Retinal pigment epithelial cell (primary cell): ENCODE data around the gene SAA2.
"Not testable (repeated sequence)": the region's sequence is repeated elsewhere in the genome, so short reads cannot be mapped to it uniquely, and the experiment has no call there.

Experiments used
- DNase-seq: peaks from one replicate; pipeline ENCODE4 v3.0.0-alpha.2; 2010; ENCODE audit warnings: low read depth
- H3K4me3 ChIP-seq: 2 replicates; pipeline ENCODE4 v1.5.1; 2011; ENCODE audit warnings: mild to moderate bottlenecking, low read length, control low read depth, moderate library complexity
- TF ChIP-seq, protein P1 (sequence below): conservative IDR thresholded peaks from 2 replicates; pipeline ENCODE4 v1.5.1; 2011; ENCODE audit warnings: low read depth, low read length, control low read depth, inconsistent platforms

SAA2 gene

DNA sequence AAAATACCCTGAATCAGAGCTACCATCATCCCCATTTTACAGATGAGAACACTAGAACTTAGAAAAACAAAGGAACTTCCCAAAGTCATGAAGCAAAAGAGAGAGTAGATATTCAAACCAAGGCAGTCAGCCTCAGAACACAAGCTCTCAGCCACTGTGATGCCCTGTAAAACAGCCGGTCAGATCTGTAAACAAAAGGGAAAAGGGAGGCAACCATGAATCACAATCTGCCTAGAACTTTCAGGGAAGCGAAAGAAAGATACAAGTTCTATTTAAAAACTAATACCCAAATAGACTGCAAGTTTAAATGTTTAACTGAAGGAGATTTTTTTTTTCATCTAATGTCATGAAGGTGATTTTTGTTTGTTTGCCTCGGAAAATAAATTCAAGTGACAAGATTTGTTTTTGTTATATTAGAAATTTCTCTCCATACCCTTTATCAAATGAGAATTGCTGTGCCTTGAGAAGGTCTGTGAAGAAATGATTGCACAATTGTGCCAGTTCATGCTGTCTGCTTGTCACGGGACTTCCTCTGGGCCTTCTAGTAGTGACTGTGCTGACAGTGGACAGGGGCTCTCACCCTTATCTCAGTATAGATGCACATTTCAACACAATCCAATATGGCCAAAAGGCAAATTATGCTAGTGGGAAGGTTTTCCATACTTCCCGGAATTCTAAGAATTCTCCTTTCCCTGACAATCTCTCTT, 29.2 kb upstream of the SAA2 start:
- no peak for DNase-seq
- TF ChIP-seq, protein P1, sequence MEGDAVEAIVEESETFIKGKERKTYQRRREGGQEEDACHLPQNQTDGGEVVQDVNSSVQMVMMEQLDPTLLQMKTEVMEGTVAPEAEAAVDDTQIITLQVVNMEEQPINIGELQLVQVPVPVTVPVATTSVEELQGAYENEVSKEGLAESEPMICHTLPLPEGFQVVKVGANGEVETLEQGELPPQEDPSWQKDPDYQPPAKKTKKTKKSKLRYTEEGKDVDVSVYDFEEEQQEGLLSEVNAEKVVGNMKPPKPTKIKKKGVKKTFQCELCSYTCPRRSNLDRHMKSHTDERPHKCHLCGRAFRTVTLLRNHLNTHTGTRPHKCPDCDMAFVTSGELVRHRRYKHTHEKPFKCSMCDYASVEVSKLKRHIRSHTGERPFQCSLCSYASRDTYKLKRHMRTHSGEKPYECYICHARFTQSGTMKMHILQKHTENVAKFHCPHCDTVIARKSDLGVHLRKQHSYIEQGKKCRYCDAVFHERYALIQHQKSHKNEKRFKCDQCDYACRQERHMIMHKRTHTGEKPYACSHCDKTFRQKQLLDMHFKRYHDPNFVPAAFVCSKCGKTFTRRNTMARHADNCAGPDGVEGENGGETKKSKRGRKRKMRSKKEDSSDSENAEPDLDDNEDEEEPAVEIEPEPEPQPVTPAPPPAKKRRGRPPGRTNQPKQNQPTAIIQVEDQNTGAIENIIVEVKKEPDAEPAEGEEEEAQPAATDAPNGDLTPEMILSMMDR: no peak

DNA sequence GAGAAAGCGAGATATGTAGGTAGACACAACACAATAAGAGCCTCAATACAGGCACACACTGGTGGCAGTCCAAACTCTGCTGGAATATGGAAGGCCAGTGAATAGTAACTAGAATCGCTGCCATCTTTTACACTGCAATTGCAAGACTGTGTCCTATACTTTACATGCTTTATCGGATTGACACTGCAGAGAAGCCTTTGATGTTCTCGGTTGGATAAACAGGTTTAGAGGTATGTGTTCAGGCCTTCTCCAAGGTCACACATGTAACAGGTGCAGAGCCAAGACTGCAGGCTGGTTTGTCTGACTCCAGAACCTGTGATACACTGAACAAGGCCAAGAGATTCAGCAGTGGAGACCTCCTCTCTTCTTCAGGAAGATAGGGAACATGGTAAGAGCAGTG, 22.7 kb upstream of the SAA2 start:
- no peak for DNase-seq
- TF ChIP-seq, protein P1: no peak
- no peak overlapping the region for H3K4me3 ChIP-seq

More for the DNA sequence above, 29.2 kb upstream of the SAA2 start:
- no peak overlapping the region for H3K4me3 ChIP-seq

DNA sequence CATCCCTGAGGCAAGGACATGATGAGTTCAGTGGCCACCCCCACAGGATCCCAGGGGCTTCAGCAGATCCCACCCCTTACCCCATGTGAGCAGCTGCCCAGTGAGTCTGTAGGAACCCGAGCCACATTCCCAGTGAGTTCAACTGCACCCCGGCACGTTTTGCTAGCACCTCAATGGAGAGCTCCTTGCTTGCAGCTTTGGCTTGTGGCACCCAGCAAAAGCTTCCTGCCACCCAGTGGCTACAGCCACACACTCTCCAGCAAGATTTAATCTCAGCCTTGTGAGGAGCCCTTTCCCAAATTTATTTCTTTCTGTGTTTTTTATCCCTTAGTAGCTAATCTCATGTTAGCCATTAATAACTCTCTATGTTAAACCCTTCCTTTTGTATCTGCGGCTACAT, 21.6 kb upstream of the SAA2 start:
- no peak overlapping the region for H3K4me3 ChIP-seq

DNA sequence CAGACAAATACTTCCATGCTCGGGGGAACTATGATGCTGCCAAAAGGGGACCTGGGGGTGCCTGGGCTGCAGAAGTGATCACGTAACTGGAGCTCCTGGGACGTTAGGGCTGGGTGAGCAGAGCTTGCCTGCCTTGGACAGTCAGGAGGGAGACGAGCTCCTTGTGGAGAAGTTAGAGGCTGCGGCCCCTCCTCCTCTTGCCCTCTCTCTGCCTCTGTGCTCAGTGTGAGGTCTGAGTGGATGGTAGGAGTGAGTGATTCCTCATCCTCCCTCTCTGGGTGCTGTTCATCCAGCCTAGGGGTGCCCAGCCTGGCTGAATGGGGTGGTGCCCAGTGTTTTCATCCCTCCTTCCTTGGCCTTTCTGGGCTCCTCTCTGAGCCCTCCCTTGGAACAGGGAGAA, 20.8 kb upstream of the SAA2 start:
- H3K4me3 ChIP-seq, DNase-seq: not testable (repeated sequence)

More for the DNA sequence above, 21.6 kb upstream of the SAA2 start:
- TF ChIP-seq, protein P1: no peak
- DNase-seq: no peak

DNA sequence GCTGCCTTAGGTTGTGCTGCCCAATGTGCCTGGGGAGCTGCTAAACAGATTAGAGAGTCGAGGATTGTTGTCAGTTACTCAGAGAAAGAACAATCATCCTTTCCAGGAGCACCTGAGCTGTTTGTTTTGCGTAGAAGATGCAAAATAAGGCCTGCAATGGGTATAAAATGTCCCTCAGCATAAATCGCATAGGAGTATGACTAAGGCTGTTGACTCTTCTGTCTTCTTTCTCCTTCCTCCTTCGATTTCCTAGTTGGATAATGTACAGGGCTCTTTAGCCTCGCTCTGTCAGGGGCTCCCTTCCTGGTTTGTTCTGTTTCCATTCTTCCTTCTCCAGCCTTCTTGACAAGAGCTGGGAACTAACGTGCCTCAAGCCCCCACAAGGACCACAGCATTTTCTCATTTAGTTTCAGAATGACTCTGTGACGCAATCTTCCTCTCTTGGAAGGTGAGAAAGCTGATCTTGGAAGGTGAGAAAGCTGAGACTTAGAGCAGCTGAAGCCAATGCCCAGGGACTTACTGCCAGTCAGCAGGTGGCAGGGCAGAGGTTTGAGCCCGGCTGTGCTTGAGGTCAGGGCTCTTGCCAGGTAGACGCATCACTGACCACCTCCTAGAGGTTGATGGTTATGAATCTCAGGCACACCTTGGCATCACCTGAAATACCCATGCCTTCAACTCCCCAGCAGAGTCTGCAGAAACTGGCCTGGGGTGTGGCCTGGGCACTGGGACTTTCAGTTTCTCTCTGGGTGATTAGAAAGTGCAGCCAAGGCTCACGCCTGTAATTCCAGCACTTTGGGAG, 19.1 kb upstream of the SAA2 start:
- H3K4me3 ChIP-seq, DNase-seq: not testable (repeated sequence)

DNA sequence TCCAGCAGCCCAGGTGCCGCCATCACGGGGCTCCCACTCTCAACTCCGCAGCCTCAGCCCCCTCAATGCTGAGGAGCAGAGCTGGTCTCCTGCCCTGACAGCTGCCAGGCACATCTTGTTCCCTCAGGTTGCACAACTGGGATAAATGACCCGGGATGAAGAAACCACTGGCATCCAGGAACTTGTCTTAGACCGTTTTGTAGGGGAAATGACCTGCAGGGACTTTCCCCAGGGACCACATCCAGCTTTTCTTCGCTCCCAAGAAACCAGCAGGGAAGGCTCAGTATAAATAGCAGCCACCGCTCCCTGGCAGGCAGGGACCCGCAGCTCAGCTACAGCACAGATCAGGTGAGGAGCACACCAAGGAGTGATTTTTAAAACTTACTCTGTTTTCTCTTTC, 17.5 kb upstream of the SAA2 start, which contains the start of gene SAA1:
TSS of gene SAA1 (plus strand) at position 316 of the 400 bp plus-strand sequence. CDS start 624 bp downstream, outside the sequence.
- H3K4me3 ChIP-seq: no peak within 1 kb of the TSS
- no peak for DNase-seq
- TF ChIP-seq, protein P1: no peak

DNA sequence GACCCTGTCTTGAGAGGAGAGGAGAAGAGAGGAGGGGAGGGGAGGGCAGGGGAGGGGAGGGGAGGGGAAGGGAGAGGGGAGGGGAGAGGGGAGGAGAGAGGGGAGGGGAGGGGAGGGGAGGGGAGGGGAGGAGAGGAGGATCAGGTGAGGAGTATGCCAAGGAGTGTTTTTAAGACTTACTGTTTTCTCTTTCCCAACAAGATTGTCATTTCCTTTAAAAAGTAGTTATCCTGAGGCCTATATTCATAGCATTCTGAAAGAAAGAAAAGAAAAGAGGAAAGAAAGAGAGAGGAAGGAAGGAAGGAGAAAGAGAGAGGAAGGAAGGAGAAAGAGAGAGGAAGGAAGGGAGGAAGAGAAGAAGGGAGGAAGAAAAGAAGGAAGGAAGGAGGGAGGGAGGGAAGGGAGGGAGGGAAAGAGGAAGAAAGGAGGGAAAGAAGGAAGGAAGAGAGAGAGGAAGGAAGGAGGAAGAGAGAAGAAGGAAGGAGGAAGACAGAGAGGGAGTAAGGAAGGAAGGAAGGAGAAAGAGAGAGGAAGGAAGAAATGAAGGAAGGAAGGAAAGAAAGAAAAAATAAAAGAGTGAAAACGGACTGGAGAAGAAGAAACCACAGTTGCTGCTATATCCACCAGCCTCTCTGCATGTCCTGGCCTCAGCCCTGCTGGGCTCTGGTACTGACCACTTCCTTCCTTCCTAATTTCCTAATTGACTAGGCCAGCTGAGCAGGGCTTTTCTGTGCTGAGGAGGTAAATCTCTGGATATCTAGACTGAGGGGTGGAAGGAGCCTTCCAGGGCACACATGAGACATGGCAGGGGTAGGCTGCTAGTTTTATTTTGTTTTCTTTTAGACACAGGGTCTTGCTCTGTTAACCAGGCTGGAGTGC, 16.4 kb upstream of the SAA2 start:
- TF ChIP-seq, protein P1: no peak
- no peak overlapping the region for H3K4me3 ChIP-seq
- no peak for DNase-seq
